GM12872 (cell line): ENCODE results near the gene WDR45B.

ENCODE experiments used
- CTCF ChIP-seq: IDR thresholded peaks from 3 replicates; pipeline ENCODE4 v1.5.1; 2011; ENCODE audit warnings: low read depth, mild to moderate bottlenecking, low read length, moderate library complexity; ENCODE audit not compliant: insufficient read depth

Gene WDR45B

GRCh38 chr17:82684228-82684841, 36.1 kb upstream of the WDR45B start:
- TF ChIP-seq CTCF = no peak

GRCh38 chr17:82683534-82683933, 35.3 kb upstream of the WDR45B start:
- TF ChIP-seq CTCF = no peak

GRCh38 chr17:82681547-82681946, 33.3 kb upstream of the WDR45B start:
- TF ChIP-seq CTCF = no peak

GRCh38 chr17:82679586-82680465, 31.6 kb upstream of the WDR45B start:
- no peak for TF ChIP-seq CTCF

GRCh38 chr17:82678265-82678891, 30.1 kb upstream of the WDR45B start:
- no peak for TF ChIP-seq CTCF

- no peak for TF ChIP-seq CTCF
Measured at GRCh38 chr17:82677353-82677925, 29.2 kb upstream of the WDR45B start.

GRCh38 chr17:82675476-82676245, 27.4 kb upstream of the WDR45B start:
- TF ChIP-seq CTCF = no peak
